ACHN (cell line): ENCODE results near the gene ANKMY1.

ENCODE experiments used
- DNase-seq: peaks from one replicate; pipeline ENCODE4 v3.0.0-alpha.2; 2015
- in situ Hi-C: cut with HindIII; loops from 2 replicates; pipeline ENCODE4 v1.10.0; 2017; ENCODE audit warnings: low sequenced_read_pairs, low pct_ligation_motif_present, low pct_unique_long_range_greater_than_20kb

ANKMY1 gene

GRCh38 chr2:240512666-240513535 lies 44.9 kb downstream of the ANKMY1 start:
- no peak for DNase-seq
- in situ Hi-C loops, result no loop called here

DNA sequence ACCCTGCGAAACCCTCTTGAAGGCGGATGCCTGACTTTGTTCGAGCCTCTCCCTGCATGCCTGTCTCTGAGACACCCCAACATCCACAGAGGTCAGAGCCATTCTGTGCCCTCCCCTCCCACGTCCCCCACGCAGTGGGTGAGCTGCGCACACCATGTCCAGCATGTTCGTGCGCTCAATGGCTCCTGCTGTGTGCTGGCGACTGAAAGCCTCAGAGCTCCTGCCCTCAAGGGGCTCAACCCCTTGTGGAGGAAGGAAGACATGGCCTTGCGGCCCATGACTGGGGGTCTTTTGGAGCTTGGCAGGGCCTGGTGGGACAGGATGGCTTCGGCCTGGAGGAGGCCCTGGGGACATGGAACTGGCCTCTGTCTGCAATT lies 45.7 kb downstream of the ANKMY1 start:
- DNase-seq, result no peak
- in situ Hi-C loops, result no loop called here

- no peak for DNase-seq
These were observed 46.3 kb downstream of the ANKMY1 start for GRCh38 chr2:240511351-240512108.

DNA sequence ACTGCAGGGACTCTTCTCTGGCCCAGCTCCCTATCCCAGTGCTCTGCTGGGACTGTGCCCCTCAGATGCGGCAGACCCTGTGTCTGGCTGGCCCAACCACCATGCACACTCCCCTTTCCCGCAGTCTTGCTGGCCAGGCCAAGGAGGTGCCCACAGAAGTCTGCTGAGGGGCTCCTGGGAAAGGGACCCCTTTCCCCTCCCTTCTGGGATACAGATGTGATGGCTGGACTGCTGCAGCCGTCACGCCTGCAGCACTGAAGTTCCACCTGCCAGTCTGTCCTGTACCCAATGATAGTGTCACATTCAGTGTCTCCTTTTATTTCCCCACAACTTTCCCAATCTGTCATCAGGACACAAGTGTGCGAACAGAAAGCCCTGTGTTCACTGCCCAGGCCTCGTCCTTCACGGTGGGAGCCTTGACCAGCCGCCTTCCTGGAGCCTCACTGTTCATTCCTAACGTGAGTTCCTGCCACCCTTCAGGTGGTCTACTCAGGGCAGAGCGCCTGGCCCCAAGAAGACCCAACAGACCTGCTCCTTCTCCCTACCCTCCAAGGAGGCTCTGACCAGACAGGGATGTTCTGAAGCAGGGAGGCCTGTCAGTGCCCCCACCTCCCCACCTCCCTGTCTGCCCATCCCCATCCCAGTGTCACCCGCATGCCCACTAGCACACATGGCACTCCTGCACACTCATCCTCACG lies 47.1 kb downstream of the ANKMY1 start:
- in situ Hi-C loops, result no loop called here
- no peak for DNase-seq

More at GRCh38 chr2:240511351-240512108, 46.3 kb downstream of the ANKMY1 start:
- in situ Hi-C loops, result no loop called here

DNA sequence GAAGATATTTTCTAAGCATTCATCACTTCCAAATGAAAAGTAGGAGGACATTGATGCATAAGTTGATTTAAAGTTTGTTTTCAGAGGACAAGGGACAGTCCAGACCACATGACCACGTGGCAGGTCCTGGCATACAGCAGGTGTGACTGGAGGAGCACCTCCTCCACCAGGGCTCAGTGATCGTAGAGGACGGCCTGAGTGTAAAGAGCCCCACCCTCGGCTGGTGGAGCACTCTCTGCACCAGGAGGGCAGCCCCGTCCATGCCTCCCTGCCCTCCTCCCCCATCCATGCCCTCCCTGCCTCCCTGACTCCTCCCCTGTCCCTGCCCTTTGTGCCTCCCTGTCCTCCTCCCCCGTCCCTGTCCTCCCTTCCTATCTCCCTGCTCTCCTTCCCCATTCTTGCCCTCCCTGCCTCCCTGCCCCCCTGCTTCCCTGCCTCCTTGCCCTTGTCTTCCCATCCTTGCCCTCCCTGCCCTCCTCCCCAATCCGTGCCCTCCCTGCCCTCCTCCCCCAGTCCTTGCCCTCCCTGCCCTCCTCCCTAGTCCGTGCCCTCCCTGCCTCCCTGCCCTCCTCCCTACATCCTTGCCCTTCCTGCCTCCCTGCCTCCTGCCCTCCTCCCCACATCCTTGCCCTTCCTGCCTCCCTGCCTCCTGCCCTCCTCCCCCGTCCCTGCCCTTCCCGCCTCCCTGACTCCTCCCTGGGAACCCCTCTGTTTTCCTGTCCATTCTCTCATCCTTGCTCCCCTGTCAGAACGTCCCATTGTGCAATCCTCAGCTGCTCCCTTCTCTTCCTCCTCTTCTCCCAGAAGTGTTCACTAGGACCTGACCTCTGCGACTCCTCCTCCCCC lies 47.9 kb downstream of the ANKMY1 start:
- no peak for DNase-seq
- in situ Hi-C loops, result no loop called here

- DNase-seq, result no peak
- in situ Hi-C loops, result no loop called here
These were observed 48.8 kb downstream of the ANKMY1 start for GRCh38 chr2:240508832-240509545.

DNA sequence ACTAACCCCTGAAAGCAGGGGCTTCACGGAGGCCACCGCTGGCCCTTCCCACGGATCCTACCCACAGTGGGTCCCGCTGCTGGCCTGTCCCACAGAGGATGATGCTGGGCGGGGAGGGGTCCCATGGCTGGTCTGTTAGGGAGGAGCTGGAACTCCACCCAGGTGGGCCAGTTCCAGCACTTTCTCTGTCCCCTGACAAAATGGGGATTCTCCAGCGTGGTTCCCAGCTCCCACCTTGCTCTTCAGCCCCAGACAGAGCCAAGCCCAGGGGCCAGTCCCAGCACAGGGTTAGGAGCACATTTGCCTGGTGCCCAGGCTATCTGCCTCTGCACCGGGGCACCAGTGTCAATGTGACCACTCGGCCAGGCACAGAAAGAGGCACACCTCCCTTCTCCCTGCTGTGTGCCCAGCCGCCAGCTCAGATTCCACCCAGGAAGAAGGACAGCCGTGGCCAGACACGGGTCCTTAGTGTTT lies 50.0 kb downstream of the ANKMY1 start:
- in situ Hi-C loops, result no loop called here
- DNase-seq, result no peak

DNA sequence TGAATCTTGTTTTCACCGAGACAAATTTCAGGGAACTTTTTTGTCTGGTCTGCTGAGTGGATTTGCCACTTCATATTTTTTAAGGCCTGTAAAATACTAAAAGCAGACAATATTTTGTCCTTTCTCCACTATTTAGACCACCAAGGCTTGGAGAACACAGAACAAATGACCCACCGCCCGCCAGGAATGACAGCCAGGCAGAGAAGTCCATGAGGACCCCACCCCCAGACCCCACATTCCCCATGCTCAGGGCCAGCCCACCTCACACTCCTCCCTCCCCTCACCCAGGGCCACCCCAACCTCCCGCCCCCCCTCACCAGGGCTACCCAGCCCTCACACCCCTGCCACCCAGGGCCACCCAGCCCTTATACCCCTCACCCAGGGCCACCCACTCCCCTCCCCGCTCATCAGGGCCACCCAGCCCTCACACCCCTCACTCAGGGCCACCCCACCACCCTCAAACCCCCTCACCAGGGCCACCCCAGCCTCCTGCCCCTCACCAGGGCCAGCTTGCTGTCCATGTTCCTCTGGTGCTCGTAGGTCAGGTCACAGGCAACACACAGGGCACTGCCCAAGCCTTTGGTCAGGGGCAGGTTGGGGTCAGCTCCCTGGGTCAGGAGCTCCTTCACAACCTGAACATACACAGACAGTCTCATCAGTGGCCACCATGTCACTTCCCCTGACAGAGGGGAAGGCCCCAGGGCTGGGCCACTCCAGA lies 50.6 kb downstream of the ANKMY1 start:
- in situ Hi-C loops, result no loop called here
- DNase-seq, result no peak

GRCh38 chr2:240506406-240507059 lies 51.3 kb downstream of the ANKMY1 start:
- no peak for DNase-seq
- in situ Hi-C loops, result no loop called here

GRCh38 chr2:240505910-240506309 lies 51.9 kb downstream of the ANKMY1 start:
- in situ Hi-C loops, result no loop called here
- DNase-seq, result no peak

GRCh38 chr2:240503848-240504247 lies 53.9 kb downstream of the ANKMY1 start:
- no peak for DNase-seq
- in situ Hi-C loops, result no loop called here

- DNase-seq, result no peak
- in situ Hi-C loops, result no loop called here
These were observed 54.4 kb downstream of the ANKMY1 start for GRCh38 chr2:240503375-240503774.

GRCh38 chr2:240502430-240503121 lies 55.2 kb downstream of the ANKMY1 start:
- DNase-seq, result no peak
- in situ Hi-C loops, result no loop called here

GRCh38 chr2:240502059-240502429 lies 55.7 kb downstream of the ANKMY1 start:
- in situ Hi-C loops, result no loop called here

GRCh38 chr2:240501531-240501991 lies 56.2 kb downstream of the ANKMY1 start:
- in situ Hi-C loops, result no loop called here

More at GRCh38 chr2:240502059-240502429, 55.7 kb downstream of the ANKMY1 start:
- DNase-seq, result no peak

More at GRCh38 chr2:240501531-240501991, 56.2 kb downstream of the ANKMY1 start:
- no peak for DNase-seq
